HL-60 (cell line): Measurements from ENCODE around the gene MBD3.
A peak's percentile ranks its signal among the peaks of the same experiment; 100 is the strongest.

Experiments used
- DNase-seq, 2 experiments: peaks; one replicate each; pipeline ENCODE4 v3.0.0-alpha.2; 2010 to 2020; ENCODE audit warnings: low read depth in 1 of 2, low spot score in 1 of 2
- H3K27ac ChIP-seq: fragments of 250-450 bp; sonication (Bioruptor Pico); replicated peaks from 2 replicates; pipeline ENCODE4 v1.5.1; 2020; ENCODE audit warnings: mild to moderate bottlenecking, moderate library complexity
- H3K27me3 ChIP-seq: fragments of 250-450 bp; sonication (Bioruptor Pico); 2 replicates; pipeline ENCODE4 v1.5.1; 2021; ENCODE audit warnings: mild to moderate bottlenecking, moderate library complexity; ENCODE audit not compliant: insufficient read depth, poor library complexity, severe bottlenecking
- H3K4me3 ChIP-seq: replicated peaks from 2 replicates; pipeline ENCODE4 v1.5.1; 2011; ENCODE audit warnings: mild to moderate bottlenecking, control low read depth, low read length; ENCODE audit not compliant: insufficient read depth
- GABPA ChIP-seq: IDR thresholded peaks from 2 replicates; pipeline ENCODE4 v1.6.1; 2012; ENCODE audit warnings: low read depth
- POLR2AphosphoS5 ChIP-seq: IDR thresholded peaks from 2 replicates; pipeline ENCODE4 v1.6.1; 2012; ENCODE audit warnings: low read depth
- SPI1 ChIP-seq: IDR thresholded peaks from 2 replicates; pipeline ENCODE4 v1.6.1; 2012; ENCODE audit warnings: low read depth, mild to moderate bottlenecking, borderline replicate concordance
- TF ChIP-seq, protein P1 (sequence below): IDR thresholded peaks from one replicate; pipeline ENCODE4 v1.5.1; 2011; ENCODE audit warnings: low read length, control low read depth, inconsistent platforms; ENCODE audit not compliant: insufficient read depth
- TF ChIP-seq, protein P2 (sequence below): IDR thresholded peaks from 2 replicates; pipeline ENCODE4 v1.6.1; 2012; ENCODE audit warnings: low read depth; ENCODE audit not compliant: insufficient replicate concordance

Gene MBD3

DNA sequence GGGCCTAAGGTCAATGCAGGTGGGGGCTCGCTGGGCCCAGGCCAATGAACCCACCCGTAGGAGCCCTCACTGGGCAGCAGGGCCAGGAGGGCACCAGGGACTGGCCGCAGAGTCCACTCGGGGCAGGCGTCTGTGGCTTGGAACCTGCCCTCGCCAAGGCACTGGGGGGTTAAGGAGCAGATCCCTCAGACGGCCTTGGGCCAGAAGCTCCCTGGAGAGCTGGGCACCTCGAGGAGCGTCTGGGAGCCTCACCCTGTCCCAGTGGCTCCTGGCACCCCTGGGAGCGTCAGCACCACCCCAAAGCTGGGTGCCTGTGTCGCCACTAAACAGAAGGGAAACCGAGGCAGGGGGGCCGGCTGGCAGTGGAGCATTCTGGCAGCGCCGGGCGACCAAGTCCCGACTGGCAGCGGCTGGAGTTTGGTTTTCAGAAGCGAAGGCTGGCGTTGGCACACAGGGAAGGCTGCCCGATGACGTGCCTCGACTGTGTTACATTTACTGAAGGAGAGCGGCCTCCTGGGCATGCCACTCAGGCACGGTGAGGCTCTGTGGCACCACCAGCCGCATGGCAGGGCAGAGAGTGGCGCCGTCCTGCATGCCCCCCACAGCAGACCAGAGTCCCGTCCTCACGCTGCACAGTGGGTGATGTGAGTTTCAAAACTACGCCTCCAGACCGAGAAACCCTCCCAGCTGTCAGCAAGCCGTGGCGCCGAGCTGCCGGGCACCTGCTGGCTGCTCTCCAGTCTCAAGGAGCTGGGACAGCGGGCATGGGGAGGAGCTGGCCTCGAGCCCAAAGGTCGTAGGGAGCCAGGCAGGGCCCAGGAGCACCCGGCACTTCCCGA lies 15.4 kb downstream of the MBD3 start:
- H3K27ac ChIP-seq = no peak overlapping the region
- DNase-seq = no peak

DNA sequence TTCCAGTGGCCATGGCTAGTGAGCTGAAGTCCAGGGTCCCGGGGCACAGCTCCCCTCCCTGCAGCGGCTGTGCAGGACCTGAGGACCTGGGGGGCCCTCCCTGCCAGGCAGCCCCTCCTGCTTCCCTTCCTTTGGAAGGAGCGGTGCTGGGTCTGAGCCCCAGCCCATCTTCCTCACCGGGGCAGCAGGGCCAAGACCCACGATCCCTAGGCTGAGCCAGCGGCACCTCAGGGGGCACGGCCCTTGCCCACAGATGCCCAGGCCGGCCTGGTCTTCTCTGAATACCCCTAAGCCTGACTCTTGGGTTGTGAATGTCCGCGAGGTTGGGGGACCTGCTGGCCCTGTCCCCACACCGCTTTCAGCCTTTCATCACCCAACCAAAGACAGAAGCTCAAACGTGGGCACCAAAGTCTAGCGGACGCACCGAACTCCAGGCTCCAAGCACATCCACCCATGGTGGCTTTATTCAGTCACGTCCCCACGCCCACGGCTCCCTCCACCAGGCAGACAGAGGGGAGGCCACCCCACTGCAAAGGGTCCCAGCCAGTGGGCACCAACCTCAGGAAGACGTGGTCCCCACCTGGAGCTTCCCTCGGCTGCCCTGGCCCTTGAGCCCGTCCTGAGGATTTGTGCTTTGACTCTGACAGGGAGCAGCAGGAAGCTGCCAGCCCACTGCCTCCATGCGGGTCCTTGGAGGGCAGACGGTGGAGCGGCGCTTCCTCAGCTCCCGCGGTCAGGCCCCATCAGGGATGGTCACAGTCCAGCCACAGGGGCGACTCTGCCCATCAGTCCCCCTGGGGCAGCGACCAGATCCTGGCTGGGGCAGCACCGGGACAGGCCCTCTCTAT lies 16.2 kb downstream of the MBD3 start:
- H3K27ac ChIP-seq = no peak overlapping the region
- no peak for TF ChIP-seq GABPA
- no peak for TF ChIP-seq SPI1
- no peak for DNase-seq
- H3K27me3 ChIP-seq = no peaks in the 10 kb centered on the region
- H3K4me3 ChIP-seq = no peak overlapping the region

More for the DNA sequence above, 15.4 kb downstream of the MBD3 start:
- Histone ChIP-seq H3K27me3 (no peaks in the 10 kb centered on the region), H3K4me3 (no peak overlapping the region)
- no peak for TF ChIP-seq GABPA
- TF ChIP-seq, protein P1, sequence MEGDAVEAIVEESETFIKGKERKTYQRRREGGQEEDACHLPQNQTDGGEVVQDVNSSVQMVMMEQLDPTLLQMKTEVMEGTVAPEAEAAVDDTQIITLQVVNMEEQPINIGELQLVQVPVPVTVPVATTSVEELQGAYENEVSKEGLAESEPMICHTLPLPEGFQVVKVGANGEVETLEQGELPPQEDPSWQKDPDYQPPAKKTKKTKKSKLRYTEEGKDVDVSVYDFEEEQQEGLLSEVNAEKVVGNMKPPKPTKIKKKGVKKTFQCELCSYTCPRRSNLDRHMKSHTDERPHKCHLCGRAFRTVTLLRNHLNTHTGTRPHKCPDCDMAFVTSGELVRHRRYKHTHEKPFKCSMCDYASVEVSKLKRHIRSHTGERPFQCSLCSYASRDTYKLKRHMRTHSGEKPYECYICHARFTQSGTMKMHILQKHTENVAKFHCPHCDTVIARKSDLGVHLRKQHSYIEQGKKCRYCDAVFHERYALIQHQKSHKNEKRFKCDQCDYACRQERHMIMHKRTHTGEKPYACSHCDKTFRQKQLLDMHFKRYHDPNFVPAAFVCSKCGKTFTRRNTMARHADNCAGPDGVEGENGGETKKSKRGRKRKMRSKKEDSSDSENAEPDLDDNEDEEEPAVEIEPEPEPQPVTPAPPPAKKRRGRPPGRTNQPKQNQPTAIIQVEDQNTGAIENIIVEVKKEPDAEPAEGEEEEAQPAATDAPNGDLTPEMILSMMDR = no peak

DNA sequence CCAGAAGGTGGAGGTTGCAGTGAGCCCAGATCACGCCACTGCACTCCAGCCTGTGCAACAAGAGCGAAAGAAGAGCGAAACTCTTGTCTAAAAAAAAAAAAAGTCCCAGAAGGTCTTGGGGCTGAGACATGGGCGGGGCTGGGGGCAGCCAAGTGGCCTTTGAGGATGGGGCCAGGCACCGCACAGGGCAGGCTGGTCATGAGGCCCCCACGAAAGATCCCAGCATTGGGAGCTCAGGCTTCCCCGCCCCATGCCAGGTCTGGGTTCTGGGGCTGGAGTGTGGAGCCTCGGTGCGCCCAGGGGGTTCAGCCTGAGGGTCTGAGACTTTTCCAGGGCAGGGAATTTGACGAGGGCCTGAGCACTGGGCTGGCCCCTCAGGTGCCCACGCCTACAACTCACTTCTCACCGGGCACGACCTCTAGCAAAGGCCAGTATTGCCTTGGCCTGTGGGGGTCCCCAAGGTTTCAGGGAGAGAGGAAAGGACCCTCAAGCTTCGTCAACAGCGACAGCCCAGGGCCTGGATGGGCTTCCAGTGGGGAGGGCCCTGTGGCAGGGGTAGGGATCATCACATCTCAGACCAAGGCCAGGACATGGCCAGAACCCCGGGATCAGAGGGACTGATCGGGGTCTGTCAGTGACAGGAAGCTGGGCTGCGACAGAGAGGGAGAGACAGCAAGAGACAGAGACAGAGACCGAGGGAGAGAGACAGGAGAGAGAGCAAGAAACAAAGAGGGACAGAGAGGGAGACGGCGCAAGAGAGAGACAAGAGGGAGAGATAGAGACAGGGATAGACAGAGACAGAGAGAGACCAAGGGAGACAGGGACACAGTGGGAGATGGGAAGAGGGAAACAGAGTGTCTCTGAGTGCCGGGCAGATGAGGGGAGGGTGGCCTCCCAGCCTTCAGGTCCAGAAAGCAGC lies 17.1 kb downstream of the MBD3 start:
- DNase-seq = no peak
- H3K4me3 ChIP-seq = no peak overlapping the region
- H3K27me3 ChIP-seq = no peaks in the 10 kb centered on the region
- no peak overlapping the region for H3K27ac ChIP-seq
- TF ChIP-seq SPI1 = no peak
- TF ChIP-seq POLR2AphosphoS5 = peak; percentile 39; the same call in 1 of the 2 replicates

DNA sequence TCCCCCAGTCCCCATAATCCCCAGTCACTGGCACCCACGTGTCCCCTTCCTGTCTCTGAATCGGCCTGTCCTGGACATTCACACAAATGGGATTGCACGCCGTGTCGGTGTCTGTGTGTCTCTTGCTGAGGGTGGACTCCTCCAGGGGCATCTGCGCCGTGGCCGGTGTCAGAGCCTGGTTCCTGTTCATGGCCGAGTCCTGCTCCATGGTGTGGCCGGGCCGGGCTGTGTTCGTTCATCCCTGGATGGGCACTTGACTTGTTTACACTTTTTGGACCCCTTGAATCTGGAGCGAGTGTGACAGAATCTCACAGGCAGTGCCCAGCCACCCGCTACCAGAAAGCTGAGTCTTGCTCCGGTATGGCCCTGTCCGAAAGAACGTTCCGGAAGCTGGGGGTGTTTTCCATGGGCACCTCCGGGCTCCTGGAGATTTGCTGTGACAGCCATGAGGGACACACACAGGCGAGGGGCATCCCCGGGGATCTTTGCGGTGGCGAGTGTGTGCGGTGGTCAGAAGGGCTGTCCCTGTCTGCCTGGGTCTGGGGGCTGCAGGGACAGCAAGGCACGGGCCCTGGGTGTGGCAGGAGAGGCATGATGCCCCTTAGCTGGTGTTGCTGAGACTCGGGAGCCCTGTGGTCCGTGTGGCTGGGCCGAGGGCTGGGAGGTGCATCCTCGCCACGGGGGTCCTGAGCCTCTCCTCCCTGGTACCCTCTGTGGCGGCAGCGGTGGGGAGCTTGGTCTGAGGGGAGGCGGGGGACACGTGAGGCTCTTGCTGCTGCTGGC lies 18.1 kb downstream of the MBD3 start:
- DNase-seq = no peak
- H3K4me3 ChIP-seq = no peak overlapping the region
- TF ChIP-seq, protein P1 = no peak
- TF ChIP-seq SPI1 = no peak
- TF ChIP-seq GABPA = no peak
- TF ChIP-seq, protein P2, sequence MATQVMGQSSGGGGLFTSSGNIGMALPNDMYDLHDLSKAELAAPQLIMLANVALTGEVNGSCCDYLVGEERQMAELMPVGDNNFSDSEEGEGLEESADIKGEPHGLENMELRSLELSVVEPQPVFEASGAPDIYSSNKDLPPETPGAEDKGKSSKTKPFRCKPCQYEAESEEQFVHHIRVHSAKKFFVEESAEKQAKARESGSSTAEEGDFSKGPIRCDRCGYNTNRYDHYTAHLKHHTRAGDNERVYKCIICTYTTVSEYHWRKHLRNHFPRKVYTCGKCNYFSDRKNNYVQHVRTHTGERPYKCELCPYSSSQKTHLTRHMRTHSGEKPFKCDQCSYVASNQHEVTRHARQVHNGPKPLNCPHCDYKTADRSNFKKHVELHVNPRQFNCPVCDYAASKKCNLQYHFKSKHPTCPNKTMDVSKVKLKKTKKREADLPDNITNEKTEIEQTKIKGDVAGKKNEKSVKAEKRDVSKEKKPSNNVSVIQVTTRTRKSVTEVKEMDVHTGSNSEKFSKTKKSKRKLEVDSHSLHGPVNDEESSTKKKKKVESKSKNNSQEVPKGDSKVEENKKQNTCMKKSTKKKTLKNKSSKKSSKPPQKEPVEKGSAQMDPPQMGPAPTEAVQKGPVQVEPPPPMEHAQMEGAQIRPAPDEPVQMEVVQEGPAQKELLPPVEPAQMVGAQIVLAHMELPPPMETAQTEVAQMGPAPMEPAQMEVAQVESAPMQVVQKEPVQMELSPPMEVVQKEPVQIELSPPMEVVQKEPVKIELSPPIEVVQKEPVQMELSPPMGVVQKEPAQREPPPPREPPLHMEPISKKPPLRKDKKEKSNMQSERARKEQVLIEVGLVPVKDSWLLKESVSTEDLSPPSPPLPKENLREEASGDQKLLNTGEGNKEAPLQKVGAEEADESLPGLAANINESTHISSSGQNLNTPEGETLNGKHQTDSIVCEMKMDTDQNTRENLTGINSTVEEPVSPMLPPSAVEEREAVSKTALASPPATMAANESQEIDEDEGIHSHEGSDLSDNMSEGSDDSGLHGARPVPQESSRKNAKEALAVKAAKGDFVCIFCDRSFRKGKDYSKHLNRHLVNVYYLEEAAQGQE = no peak
- no peak for TF ChIP-seq POLR2AphosphoS5
- H3K27ac ChIP-seq = no peak overlapping the region
- H3K27me3 ChIP-seq = no peaks in the 10 kb centered on the region
